Heart left ventricle (tissue), 13 donors: ENCODE measurements around the gene AGTRAP.

Source experiments
- POLR2A ChIP-seq, 2 donors: fragments of 450-650 bp; IDR thresholded peaks; one replicate each; pipeline ENCODE4 v1.6.1; 2017; ENCODE audit warnings: antibody characterized with exemption in 2 of 2, mild to moderate bottlenecking in 2 of 2, moderate library complexity in 2 of 2
- TF ChIP-seq, protein P1 (sequence below), 12 donors: fragments of 200-600 bp; sonication (generic) in 4 of 12; IDR thresholded peaks; one replicate each; pipeline versions ENCODE4 v1.5.0 to v1.8.0; 2018 to 2022; ENCODE audit warnings: antibody characterized with exemption in 12 of 12, mild to moderate bottlenecking in 5 of 12
- donor health status: ischemic (EF 13 %, LVEDD 7.1; RV severe dilation, severe dysfunction).
- donor health status: DM: no; HTN: yes; CAD: no.
- donor health status: DM: no; HTN: no; CAD: no.
- donor health status: ischemic (EF 25% LVEDD 6.9; RV normal size, moderate dysfunction).
- donor health status: ischemic (EF 25% LVEDD 5.7; RV mildly dilated, moderate dysfunction).
- donor health status: ischemic (EF 35%, LVEDD 5.7; RV mildly dilated, moderate dysfunction).
- donor health status: nonischemic (EF 11% LVEDD 7.7; RV severe dilation, severe dysfunction).
- donor health status: DM: yes; HTN: yes; CAD: no.
- donor health status: PGD.
- donor health status: ischemic (EF 29% LVEDD 5.4; RV normal size, mild dysfunction).
- donor health status: nonischemic (EF 23%, LVEDD 6.1; RV moderate dilation, normal function).

GRCh38 chr1:11792106-11792505, 56.2 kb downstream of the AGTRAP start:
- TF ChIP-seq, protein P1, sequence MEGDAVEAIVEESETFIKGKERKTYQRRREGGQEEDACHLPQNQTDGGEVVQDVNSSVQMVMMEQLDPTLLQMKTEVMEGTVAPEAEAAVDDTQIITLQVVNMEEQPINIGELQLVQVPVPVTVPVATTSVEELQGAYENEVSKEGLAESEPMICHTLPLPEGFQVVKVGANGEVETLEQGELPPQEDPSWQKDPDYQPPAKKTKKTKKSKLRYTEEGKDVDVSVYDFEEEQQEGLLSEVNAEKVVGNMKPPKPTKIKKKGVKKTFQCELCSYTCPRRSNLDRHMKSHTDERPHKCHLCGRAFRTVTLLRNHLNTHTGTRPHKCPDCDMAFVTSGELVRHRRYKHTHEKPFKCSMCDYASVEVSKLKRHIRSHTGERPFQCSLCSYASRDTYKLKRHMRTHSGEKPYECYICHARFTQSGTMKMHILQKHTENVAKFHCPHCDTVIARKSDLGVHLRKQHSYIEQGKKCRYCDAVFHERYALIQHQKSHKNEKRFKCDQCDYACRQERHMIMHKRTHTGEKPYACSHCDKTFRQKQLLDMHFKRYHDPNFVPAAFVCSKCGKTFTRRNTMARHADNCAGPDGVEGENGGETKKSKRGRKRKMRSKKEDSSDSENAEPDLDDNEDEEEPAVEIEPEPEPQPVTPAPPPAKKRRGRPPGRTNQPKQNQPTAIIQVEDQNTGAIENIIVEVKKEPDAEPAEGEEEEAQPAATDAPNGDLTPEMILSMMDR (IDR thresholded peaks at IDR 0.05), result no peak
- TF ChIP-seq POLR2A (IDR thresholded peaks at IDR 0.05), result no peak
